Stimulated activated naive B cell treated with anti-CD40 and anti-IgM and Interleukin-4, amounts not matched to agents 10 μg/mL and 1 μg/mL and 100 μg/mL, for 72 hours (primary cell): ENCODE results near the gene SLC38A5.
"Not testable (repeated sequence)": the region's sequence is repeated elsewhere in the genome, so short reads cannot be mapped to it uniquely, and the experiment has no call there.

Source experiments
- ATAC-seq, 2 donors: fragments of 150-1000 bp; cut with Tn5 transposase; replicated peaks; 2 replicates each; pipeline ENCODE4 v1.10.0; 2021; ENCODE audit warnings: moderate library complexity in 1 of 2
- DNase-seq: peaks from one replicate; pipeline ENCODE4 v3.0.0; 2021
- H3K27ac Mint-ChIP-seq: one replicate; pipeline ENCODE4 v1.8.0; 2022; ENCODE audit warnings: mild to moderate bottlenecking, mixed read lengths
- H3K27me3 Mint-ChIP-seq, 2 donors: one replicate each; pipeline ENCODE4 v1.8.0; 2022; ENCODE audit warnings: mixed read lengths in 2 of 2
- H3K36me3 Mint-ChIP-seq, 2 donors: one replicate each; pipeline ENCODE4 v1.8.0; 2022; ENCODE audit warnings: mixed read lengths in 2 of 2, mild to moderate bottlenecking in 1 of 2
- H3K4me1 Mint-ChIP-seq, 2 donors: one replicate each; pipeline ENCODE4 v1.8.0; 2022; ENCODE audit warnings: mixed read lengths in 2 of 2, mild to moderate bottlenecking in 1 of 2
- H3K4me3 Mint-ChIP-seq, 2 donors: one replicate each; pipeline ENCODE4 v1.8.0; 2022; ENCODE audit warnings: mild to moderate bottlenecking in 2 of 2, mixed read lengths in 2 of 2, moderate library complexity in 1 of 2
- H3K9me3 Mint-ChIP-seq, 2 donors: one replicate each; pipeline ENCODE4 v1.8.0; 2022; ENCODE audit warnings: mixed read lengths in 2 of 2, mild to moderate bottlenecking in 1 of 2

The SLC38A5 gene

GRCh38 chrX:48470110-48470832, at the start of gene SLC38A5:
TSS of gene SLC38A5 (minus strand) at chrX:48470260. CDS start at chrX:48467924, 2,336 bp downstream.
- Mint-ChIP-seq H3K27ac (peak within 1 kb of the TSS; percentile 93), H3K4me1 (peaks cover 23 to 47% of the 10 kb centered on the region in 2 donors), H3K4me3 (peak within 1 kb of the TSS; percentile 88 to 95), H3K27me3 (peaks cover 0 to 7% of the 10 kb centered on the region in 2 donors), H3K9me3 (no peaks in the 10 kb centered on the region), H3K36me3 (peaks cover 20 to 22% of the 10 kb centered on the region in 2 donors)
- ATAC-seq, result no peak
- no peak for DNase-seq

GRCh38 chrX:48519481-48519880, 49.4 kb upstream of the SLC38A5 start:
- H3K27me3 Mint-ChIP-seq, ATAC-seq, DNase-seq, H3K9me3 Mint-ChIP-seq, H3K4me3 Mint-ChIP-seq, H3K27ac Mint-ChIP-seq: not testable (repeated sequence)
- Mint-ChIP-seq H3K36me3 (peaks cover 16 to 19% of the 10 kb centered on the region in 2 donors), H3K4me1 (peaks cover 9 to 17% of the 10 kb centered on the region in 2 donors)

DNA sequence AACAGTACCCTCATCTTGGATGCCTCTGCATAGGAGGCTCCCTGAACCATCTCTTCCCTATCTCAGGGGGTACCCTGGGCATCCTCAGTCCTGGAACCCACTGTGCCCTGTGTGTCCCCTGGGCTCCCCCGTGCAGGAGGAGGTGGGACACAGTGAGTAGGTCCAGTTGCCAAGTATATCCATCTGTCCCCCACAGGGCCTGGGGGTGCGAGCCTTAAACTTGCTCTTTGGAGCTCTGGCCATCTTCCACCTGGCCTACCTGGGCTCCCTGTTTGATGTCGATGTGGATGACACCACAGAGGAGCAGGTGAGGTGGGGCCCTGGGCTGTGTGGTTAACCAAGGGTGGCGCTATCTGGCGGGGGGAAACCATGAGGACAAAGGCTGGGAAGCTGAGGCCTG, 46.9 kb upstream of the SLC38A5 start:
- DNase-seq, result no peak
- H3K4me1 Mint-ChIP-seq, result peaks cover 5 to 12% of the 10 kb centered on the region in 2 donors
- H3K36me3 Mint-ChIP-seq, result peaks cover 13 to 17% of the 10 kb centered on the region in 2 donors
- peaks cover 0 to 5% of the 10 kb centered on the region in 2 donors for H3K9me3 Mint-ChIP-seq
- H3K27me3 Mint-ChIP-seq, result peaks cover 0 to 3% of the 10 kb centered on the region in 2 donors
- no peak overlapping the region for H3K4me3 Mint-ChIP-seq
- no peak for ATAC-seq
- no peak overlapping the region for H3K27ac Mint-ChIP-seq

DNA sequence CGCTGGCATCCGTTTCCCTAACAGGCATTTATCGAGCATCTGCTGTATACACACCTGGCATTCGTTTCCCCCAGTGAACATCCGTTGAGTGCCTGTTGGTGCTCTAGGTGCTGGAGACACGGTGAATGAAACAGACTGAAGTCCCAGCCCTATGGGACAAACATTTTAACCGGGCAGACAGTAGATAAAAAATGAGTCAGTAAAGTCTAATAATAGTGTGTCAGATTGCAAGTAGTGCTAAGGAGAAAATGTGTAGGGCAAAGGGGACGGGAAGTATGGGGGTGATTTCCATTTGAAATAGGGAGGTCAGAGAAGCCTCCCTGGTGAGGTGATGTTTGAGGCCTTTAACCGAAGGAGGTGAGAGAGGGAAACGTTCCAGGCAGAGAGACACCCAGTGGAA, 46.2 kb upstream of the SLC38A5 start:
- H3K4me1 Mint-ChIP-seq, result peaks cover 6 to 15% of the 10 kb centered on the region in 2 donors

GRCh38 chrX:48515842-48516241, 45.8 kb upstream of the SLC38A5 start:
- Mint-ChIP-seq H3K27me3 (peaks cover 0 to 4% of the 10 kb centered on the region in 2 donors), H3K27ac (no peak overlapping the region), H3K4me1 (peaks cover 5 to 15% of the 10 kb centered on the region in 2 donors), H3K9me3 (peaks cover 0 to 3% of the 10 kb centered on the region in 2 donors), H3K36me3 (peaks cover 20 to 23% of the 10 kb centered on the region in 2 donors), H3K4me3 (no peak overlapping the region)
- no peak for DNase-seq
- no peak for ATAC-seq

More for the DNA sequence above, 46.2 kb upstream of the SLC38A5 start:
- DNase-seq, result no peak
- Mint-ChIP-seq H3K27me3 (peaks cover 0 to 4% of the 10 kb centered on the region in 2 donors), H3K9me3 (peaks cover 0 to 5% of the 10 kb centered on the region in 2 donors), H3K4me3 (no peak overlapping the region), H3K36me3 (peaks cover 16 to 20% of the 10 kb centered on the region in 2 donors), H3K27ac (no peak overlapping the region)
- no peak for ATAC-seq

- ATAC-seq (no peak), DNase-seq (no peak)
- Mint-ChIP-seq H3K4me3 (no peak overlapping the region), H3K27ac (no peak overlapping the region), H3K4me1 (peaks cover 6 to 15% of the 10 kb centered on the region in 2 donors), H3K9me3 (no peaks in the 10 kb centered on the region), H3K36me3 (peaks cover 20% of the 10 kb centered on the region in 2 donors), H3K27me3 (peaks cover 0 to 4% of the 10 kb centered on the region in 2 donors)
Observed at GRCh38 chrX:48514868-48515460, 44.9 kb upstream of the SLC38A5 start.

DNA sequence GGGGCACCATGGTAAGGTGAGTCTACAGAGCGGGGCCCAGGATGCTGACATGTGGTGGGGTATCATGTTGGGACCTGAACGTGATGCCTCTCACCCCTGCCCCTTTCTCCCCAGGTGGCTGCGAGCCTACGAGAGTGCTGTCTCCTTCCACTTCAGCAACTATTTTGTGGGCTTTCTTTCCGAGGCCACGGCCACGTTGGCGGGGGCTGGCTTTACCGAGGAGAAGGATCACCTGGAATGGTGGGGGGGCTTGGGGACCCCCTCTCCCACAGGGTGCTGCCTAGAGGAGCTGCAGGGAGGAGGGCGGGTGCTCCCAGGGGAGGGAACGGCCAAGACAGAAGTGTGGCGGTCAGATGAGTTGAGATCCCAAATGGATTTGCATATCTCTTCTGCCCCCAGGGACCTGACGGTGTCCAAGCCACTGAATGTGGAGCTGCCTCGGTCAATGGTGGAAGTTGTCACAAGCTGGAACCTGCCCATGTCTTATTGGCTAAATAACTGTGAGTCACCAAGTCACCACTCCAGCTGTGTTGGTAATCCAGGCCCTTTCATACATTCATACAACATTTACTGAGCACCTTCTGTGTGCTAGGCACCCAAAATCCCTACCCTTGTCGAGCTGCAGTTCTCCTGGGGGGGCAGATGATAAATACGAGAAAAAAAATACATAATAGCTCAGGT, 44.2 kb upstream of the SLC38A5 start:
- Mint-ChIP-seq H3K4me3 (no peak overlapping the region), H3K9me3 (no peaks in the 10 kb centered on the region), H3K36me3 (peaks cover 20 to 22% of the 10 kb centered on the region in 2 donors), H3K4me1 (peaks cover 13 to 22% of the 10 kb centered on the region in 2 donors), H3K27me3 (peaks cover 0 to 4% of the 10 kb centered on the region in 2 donors), H3K27ac (no peak overlapping the region)
- ATAC-seq (no peak), DNase-seq (no peak)

DNA sequence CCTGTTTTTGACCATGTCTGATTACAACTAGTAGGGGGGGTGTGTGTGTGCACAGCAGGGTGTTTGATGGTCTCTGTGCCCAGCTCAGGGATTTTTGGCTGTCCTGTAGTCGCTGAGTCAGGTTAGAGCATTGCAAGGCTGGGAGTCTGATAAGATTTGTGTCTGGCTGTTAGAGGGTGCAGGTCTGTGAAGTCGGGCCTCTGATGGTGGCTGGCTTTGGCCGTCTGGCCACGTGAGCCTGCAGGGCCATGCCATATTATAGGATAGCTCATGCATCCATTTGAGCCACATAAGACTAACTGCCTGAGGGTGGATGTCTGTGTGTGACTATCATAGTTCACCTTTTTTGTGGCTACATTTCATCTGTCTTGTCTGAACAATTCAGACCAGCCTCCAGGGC, 43.6 kb upstream of the SLC38A5 start:
- Mint-ChIP-seq H3K36me3 (peaks cover 20 to 22% of the 10 kb centered on the region in 2 donors), H3K4me3 (no peak overlapping the region), H3K9me3 (no peaks in the 10 kb centered on the region), H3K27ac (no peak overlapping the region), H3K4me1 (peaks cover 15 to 24% of the 10 kb centered on the region in 2 donors), H3K27me3 (peaks cover 0 to 4% of the 10 kb centered on the region in 2 donors)
- DNase-seq, result no peak
- ATAC-seq, result no peak

GRCh38 chrX:48512371-48512935, 42.4 kb upstream of the SLC38A5 start:
- Mint-ChIP-seq H3K27me3 (peaks cover 0 to 4% of the 10 kb centered on the region in 2 donors), H3K27ac (no peak overlapping the region), H3K36me3 (peaks cover 20 to 22% of the 10 kb centered on the region in 2 donors), H3K4me3 (no peak overlapping the region), H3K9me3 (no peaks in the 10 kb centered on the region), H3K4me1 (peaks cover 18 to 29% of the 10 kb centered on the region in 2 donors)
- DNase-seq, result no peak
- ATAC-seq, result no peak

DNA sequence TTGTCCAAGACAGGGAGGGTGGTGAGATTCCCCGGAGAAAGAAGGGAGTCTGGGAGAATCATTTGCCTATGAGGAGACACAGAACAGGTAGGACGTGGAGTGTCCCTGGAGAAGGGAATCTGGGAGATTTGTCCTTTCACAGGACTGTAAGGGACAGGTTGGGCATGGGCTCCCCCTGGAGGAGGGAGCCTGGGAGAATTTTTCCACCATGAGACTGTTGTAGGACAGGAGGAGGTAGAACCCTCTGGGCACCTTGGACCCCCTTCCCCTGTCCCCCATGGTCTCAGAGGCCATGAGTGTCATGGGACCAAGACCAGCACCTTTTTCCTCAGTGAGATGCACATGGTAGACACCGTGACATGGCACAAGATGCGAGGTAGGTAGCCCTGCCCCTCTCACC, 41.5 kb upstream of the SLC38A5 start:
- H3K36me3 Mint-ChIP-seq, result peaks cover 16 to 22% of the 10 kb centered on the region in 2 donors
- DNase-seq (no peak), ATAC-seq (no peak)
- H3K27me3 Mint-ChIP-seq, result peaks cover 0 to 4% of the 10 kb centered on the region in 2 donors
- H3K4me3 Mint-ChIP-seq, result no peak overlapping the region
- H3K4me1 Mint-ChIP-seq, result peaks cover 18 to 29% of the 10 kb centered on the region in 2 donors
- H3K9me3 Mint-ChIP-seq, result no peaks in the 10 kb centered on the region
- no peak overlapping the region for H3K27ac Mint-ChIP-seq

- H3K4me1 Mint-ChIP-seq, result peaks cover 18 to 29% of the 10 kb centered on the region in 2 donors
- ATAC-seq, result no peak
- no peak for DNase-seq
- H3K9me3 Mint-ChIP-seq, result no peaks in the 10 kb centered on the region
- H3K27me3 Mint-ChIP-seq, result peaks cover 0 to 4% of the 10 kb centered on the region in 2 donors
- peaks cover 8 to 15% of the 10 kb centered on the region in 2 donors for H3K36me3 Mint-ChIP-seq
- H3K27ac Mint-ChIP-seq, result peak overlapping the region; percentile 97
- H3K4me3 Mint-ChIP-seq, result peak overlapping the region; percentile 93 to 96
Observed at GRCh38 chrX:48509619-48510018, 39.6 kb upstream of the SLC38A5 start.

DNA sequence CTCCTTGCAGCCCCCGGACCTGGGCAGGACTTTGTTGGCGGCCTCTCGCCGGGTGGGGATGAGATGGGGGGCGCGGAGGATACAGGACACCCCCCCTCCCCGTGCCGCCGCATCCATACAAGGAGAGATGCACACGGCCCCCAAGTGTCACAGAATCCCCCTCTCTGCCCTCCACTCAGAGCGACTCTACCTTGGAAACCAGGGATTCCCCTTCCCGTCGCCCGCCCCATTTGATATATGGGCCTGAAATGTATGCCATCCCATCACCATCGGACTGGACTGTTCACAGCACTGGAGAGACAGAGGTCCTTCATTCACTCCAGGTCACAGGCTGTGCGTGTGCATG, 39.2 kb upstream of the SLC38A5 start:
- no peak for DNase-seq
- peak overlapping the region; percentile 93 to 96 for H3K4me3 Mint-ChIP-seq
- peaks cover 18 to 29% of the 10 kb centered on the region in 2 donors for H3K4me1 Mint-ChIP-seq
- no peaks in the 10 kb centered on the region for H3K9me3 Mint-ChIP-seq
- H3K27me3 Mint-ChIP-seq, result peaks cover 0 to 4% of the 10 kb centered on the region in 2 donors
- H3K36me3 Mint-ChIP-seq, result peaks cover 8 to 12% of the 10 kb centered on the region in 2 donors
- peak overlapping the region; percentile 97 for H3K27ac Mint-ChIP-seq
- ATAC-seq, result peak; percentile 23 to 29

DNA sequence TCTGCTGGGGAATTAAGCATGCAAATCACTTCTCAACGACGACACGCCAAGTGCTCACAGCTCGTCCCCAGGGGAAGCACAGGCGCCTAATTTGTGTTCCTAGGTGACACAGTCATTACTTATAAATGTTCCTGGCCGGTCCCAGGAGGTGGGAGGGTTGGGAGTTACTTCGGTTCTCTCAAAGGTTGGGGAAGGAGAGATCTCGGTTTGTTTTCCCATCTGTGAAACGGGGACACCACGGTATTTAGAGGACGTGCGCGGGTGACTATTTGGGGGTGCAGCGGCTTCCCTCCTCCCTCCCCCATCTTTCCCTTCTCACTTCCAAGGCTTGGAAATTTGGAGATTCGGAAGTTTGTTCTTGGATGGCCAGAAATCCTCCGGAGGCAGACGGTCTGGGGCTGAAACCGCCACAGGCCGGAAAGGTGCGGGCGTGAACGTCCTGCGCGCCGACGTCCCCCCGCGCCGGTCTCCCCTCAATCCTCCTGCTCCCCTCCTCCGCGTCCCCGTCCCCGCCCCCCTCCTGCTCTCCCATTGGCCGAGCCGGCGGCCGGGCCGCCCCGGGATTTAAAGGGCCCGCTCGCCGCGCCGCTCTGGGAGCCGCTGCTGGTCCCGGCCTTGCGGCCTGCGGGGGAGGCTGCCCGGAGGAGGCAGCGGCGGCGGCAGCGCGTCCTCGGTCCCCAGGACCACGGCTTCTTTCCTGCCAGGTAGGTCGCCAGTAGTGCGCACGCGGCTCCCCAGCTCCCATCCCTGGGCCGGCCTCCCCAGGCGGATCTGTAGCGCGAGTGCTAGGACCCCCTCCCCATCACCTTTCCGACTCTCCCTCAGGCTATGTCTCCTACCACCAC, 38.6 kb upstream of the SLC38A5 start, which contains the start of gene PORCN:
PORCN (plus strand) TSS at position 593 of the 845 bp plus-strand sequence. CDS start 829 bp downstream, outside the sequence.
- peak; percentile 70 for DNase-seq
- peak; percentile 87 to 92 for ATAC-seq
- H3K4me1 Mint-ChIP-seq, result peaks cover 18 to 29% of the 10 kb centered on the region in 2 donors
- peaks cover 0 to 4% of the 10 kb centered on the region in 2 donors for H3K27me3 Mint-ChIP-seq
- peak within 1 kb of the TSS; percentile 97 for H3K27ac Mint-ChIP-seq
- H3K4me3 Mint-ChIP-seq, result peak within 1 kb of the TSS; percentile 93 to 96
- H3K36me3 Mint-ChIP-seq, result peaks cover 8 to 12% of the 10 kb centered on the region in 2 donors
- no peaks in the 10 kb centered on the region for H3K9me3 Mint-ChIP-seq
